Parathyroid adenoma (tissue), 2 donors: ENCODE results near the gene S100A4.
"Not testable (repeated sequence)": the region's sequence is repeated elsewhere in the genome, so short reads cannot be mapped to it uniquely, and the experiment has no call there.

Source experiments
- H2AFZ ChIP-seq: fragments of 300-600 bp; sonication (generic); one replicate; pipeline ENCODE4 v1.7.0; 2017; ENCODE audit warnings: antibody characterized with exemption, mild to moderate bottlenecking
- H3K27ac ChIP-seq: fragments of 300-600 bp; sonication (generic); one replicate; pipeline ENCODE4 v1.7.0; 2017
- H3K27me3 ChIP-seq: fragments of 300-600 bp; sonication (generic); one replicate; pipeline ENCODE4 v1.7.0; 2017; ENCODE audit warnings: low read length; ENCODE audit not compliant: control insufficient read depth, insufficient read depth
- H3K36me3 ChIP-seq: fragments of 300-600 bp; sonication (generic); one replicate; pipeline ENCODE4 v1.7.0; 2017; ENCODE audit warnings: low read length; ENCODE audit not compliant: control insufficient read depth, insufficient read depth
- H3K4me1 ChIP-seq: fragments of 300-600 bp; sonication (generic); one replicate; pipeline ENCODE4 v1.7.0; 2017; ENCODE audit warnings: control low read depth
- H3K4me2 ChIP-seq: fragments of 300-600 bp; sonication (generic); one replicate; pipeline ENCODE4 v1.7.0; 2017; ENCODE audit warnings: low read length
- H3K4me3 ChIP-seq: fragments of 300-600 bp; sonication (generic); one replicate; pipeline ENCODE4 v1.7.0; 2017; ENCODE audit warnings: low read depth, low read length
- H3K79me2 ChIP-seq: fragments of 300-600 bp; sonication (generic); one replicate; pipeline ENCODE4 v1.7.0; 2017; ENCODE audit warnings: control low read depth
- H3K9ac ChIP-seq: fragments of 300-600 bp; sonication (generic); one replicate; pipeline ENCODE4 v1.7.0; 2017; ENCODE audit warnings: mild to moderate bottlenecking
- H3K9me3 ChIP-seq: fragments of 300-600 bp; sonication (generic); one replicate; pipeline ENCODE4 v1.7.0; 2017; ENCODE audit warnings: low read length; ENCODE audit not compliant: control insufficient read depth
- TF ChIP-seq, protein P1 (sequence below): fragments of 300-600 bp; sonication (generic); IDR thresholded peaks from one replicate; pipeline ENCODE4 v1.7.0; 2017; ENCODE audit warnings: antibody characterized with exemption, mild to moderate bottlenecking
- donor health status: primary hyperparathyroidism.

Gene S100A4

DNA sequence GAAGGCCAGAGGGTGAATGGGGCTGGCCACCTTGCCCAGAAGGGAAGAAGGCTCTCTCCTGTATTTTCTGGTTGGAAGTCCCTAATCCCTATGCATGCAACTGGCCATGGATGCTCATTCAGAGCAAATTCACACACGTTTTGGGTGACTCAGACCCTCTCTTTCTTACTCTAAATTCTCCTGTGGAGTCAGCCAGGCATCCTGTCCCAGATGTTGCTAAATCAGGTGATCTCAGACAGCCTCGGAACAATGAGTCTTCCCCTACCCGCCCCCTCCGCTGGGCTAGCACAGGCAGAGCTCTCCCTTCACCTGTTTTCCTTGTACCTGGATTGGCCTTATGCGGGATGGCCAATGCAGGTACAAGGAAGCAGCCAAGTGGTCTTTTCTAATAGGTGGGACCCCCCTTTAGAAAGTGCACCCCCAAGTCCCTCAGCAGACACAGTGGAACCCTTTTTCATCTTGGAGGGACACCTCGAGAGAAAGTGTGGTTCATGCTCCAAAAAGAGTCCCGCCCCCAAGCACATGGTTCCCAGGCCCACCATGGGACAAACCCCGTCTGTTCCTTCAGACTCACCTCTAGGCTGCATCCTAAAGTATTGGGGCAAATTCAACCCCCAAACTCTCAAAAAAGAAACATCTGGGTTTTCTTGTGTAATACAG lies 18.5 kb downstream of the S100A4 start:
- Histone ChIP-seq H3K27me3 (no peaks in the 10 kb centered on the region), H2AFZ (no peak overlapping the region), H3K36me3 (no peaks in the 10 kb centered on the region), H3K9me3 (no peaks in the 10 kb centered on the region), H3K27ac (no peak overlapping the region), H3K79me2 (no peaks in the 10 kb centered on the region), H3K4me2 (no peak overlapping the region), H3K4me1 (no peaks in the 10 kb centered on the region), H3K9ac (no peak overlapping the region), H3K4me3 (no peak overlapping the region)
- TF ChIP-seq, protein P1, sequence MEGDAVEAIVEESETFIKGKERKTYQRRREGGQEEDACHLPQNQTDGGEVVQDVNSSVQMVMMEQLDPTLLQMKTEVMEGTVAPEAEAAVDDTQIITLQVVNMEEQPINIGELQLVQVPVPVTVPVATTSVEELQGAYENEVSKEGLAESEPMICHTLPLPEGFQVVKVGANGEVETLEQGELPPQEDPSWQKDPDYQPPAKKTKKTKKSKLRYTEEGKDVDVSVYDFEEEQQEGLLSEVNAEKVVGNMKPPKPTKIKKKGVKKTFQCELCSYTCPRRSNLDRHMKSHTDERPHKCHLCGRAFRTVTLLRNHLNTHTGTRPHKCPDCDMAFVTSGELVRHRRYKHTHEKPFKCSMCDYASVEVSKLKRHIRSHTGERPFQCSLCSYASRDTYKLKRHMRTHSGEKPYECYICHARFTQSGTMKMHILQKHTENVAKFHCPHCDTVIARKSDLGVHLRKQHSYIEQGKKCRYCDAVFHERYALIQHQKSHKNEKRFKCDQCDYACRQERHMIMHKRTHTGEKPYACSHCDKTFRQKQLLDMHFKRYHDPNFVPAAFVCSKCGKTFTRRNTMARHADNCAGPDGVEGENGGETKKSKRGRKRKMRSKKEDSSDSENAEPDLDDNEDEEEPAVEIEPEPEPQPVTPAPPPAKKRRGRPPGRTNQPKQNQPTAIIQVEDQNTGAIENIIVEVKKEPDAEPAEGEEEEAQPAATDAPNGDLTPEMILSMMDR: no peak

DNA sequence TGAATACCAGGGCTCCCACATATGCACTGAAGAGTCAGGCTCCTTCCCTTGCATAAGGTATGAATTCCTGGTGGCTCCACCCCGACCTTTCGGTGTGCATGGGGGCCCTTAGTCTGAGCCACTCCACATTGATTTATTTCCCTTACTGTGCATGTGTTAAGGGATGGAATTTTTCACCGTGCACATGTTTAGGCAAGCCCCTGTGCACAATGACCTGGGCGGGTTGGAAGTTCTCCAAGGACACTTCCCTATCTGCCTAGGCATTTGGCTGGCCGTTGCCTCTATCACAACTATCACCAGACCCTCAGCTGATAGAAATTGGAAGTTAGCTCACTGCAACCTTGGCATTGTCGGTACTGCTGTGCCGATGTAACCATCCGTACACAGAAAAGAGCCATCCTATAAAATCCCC lies 19.5 kb downstream of the S100A4 start:
- Histone ChIP-seq H2AFZ (no peak overlapping the region), H3K4me3 (no peak overlapping the region), H3K9ac (no peak overlapping the region), H3K4me2 (no peak overlapping the region), H3K9me3 (no peaks in the 10 kb centered on the region), H3K4me1 (no peaks in the 10 kb centered on the region), H3K27me3 (no peaks in the 10 kb centered on the region), H3K79me2 (no peaks in the 10 kb centered on the region), H3K27ac (no peak overlapping the region), H3K36me3 (no peaks in the 10 kb centered on the region)
- TF ChIP-seq, protein P1: no peak

DNA sequence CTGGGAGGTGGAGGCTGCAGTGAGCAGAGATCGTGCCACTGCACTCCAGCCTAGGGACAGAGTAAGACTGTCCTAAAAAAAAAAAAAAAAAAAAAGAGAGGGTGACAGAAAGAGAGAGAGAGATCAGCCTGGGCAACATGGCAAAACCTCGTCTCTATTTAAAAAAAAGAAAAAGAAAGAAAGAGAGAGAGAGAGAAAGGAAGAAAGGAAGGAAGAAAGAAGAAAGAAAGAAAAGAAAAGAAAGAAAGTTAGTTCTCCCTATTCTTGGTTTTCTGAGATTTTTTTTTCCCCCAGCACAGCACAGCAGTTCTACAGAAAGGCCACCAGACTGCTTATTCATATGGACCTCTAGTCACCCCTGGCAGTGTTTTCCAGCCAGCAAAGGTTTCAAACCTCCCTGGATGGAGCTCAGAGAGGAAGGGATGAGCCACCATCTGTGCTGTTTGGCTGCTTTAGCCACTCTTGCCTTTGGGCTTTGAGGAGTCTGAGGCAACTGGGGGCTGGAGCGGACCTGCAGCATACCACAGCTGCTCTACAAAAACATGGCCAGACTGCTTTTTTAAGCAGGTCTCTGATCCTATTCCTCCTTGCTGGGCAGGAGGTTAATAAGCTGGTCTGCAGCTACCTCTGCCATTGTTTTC lies 20.4 kb downstream of the S100A4 start:
- H3K9ac ChIP-seq: no peak overlapping the region
- no peaks in the 10 kb centered on the region for H3K79me2 ChIP-seq
- H3K27me3 ChIP-seq: no peaks in the 10 kb centered on the region
- no peaks in the 10 kb centered on the region for H3K9me3 ChIP-seq
- H2AFZ ChIP-seq: no peak overlapping the region
- no peak overlapping the region for H3K4me2 ChIP-seq
- no peak overlapping the region for H3K27ac ChIP-seq
- TF ChIP-seq, protein P1: no peak
- no peak overlapping the region for H3K4me3 ChIP-seq
- no peaks in the 10 kb centered on the region for H3K4me1 ChIP-seq
- no peaks in the 10 kb centered on the region for H3K36me3 ChIP-seq

DNA sequence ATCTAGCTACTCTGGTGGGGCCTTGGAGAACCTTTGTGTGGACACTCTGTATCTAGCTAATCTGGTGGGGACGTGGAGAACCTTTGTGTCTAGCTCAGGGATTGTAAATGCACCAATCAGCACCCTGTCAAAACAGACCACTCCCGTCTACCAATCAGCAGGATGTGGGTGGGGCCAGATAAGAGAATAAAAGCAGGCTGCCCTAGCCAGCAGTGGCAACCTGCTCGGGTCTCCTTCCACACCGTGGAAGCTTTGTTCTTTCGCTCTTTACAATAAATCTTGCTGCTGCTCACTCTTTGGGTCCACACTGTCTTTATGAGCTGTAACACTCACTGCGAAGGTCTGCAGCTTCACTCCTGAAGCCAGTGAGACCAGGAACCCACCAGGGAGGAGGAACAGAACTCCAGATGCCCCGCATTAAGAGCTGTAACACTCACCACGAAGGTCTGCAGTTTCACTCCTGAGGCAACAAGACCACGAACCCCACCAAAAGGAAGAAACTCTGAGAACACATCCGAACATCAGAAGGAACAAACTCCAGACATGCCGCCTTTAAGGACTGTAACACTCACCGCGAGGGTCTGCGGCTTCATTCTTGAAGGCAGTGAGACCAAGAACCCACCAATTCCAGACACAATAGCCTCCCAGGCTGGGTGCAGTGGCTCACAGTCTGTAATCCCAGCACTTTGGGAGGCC lies 23.1 kb downstream of the S100A4 start:
- not testable (repeated sequence) for H3K27ac ChIP-seq, H3K79me2 ChIP-seq, H3K4me1 ChIP-seq

DNA sequence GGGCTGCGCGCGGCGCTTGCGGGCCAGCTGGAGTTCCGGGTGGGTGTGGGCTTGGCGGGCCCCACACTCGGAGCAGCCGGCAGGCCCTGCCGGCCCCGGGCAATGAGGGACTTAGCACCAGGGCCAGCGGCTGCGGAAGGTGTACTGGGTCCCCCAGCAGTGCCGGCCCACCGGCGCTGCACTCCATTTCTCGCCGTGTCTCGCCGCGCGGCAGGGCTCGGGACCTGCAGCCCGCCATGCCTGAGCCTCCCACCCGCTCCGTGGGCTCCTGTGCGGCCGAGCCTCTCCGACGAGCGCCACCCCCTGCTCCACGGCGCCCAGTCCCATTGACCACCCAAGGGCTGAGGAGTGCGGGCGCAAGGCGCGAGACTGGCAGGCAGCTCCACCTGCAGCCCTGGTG lies 23.8 kb downstream of the S100A4 start:
- not testable (repeated sequence) for H3K4me1 ChIP-seq, H3K36me3 ChIP-seq, H3K9ac ChIP-seq, H3K4me2 ChIP-seq, H3K9me3 ChIP-seq, H3K27me3 ChIP-seq, H3K27ac ChIP-seq, H2AFZ ChIP-seq, H3K79me2 ChIP-seq, H3K4me3 ChIP-seq

More for the DNA sequence above, 23.1 kb downstream of the S100A4 start:
- not testable (repeated sequence) for H3K27me3 ChIP-seq, H3K9me3 ChIP-seq, H3K4me3 ChIP-seq, H2AFZ ChIP-seq, H3K36me3 ChIP-seq, H3K4me2 ChIP-seq, H3K9ac ChIP-seq
